ENCODE data around the gene MYCBP.

MYCBP gene

DNA sequence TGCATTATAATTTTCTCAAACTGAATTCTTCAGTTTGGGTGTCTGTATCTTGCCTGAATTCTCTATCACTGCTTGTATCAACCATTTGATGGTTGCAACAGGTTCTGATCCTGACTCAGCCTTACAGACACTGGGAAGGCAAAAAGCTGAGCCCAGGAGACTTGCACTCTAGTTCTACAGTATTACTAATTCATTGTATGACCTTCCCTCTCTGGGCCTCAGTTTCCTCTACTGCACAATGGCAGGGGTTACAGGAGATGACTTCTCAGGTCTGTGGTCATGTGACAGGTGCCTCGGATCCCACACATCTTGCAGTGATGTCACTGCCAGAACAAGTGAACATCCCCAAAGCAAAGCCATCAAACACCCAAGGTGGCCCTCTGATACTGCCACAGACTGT, 52.3 kb downstream of the MYCBP start:
- no peak for DNase-seq (ENCODE audit: low spot score)

DNA sequence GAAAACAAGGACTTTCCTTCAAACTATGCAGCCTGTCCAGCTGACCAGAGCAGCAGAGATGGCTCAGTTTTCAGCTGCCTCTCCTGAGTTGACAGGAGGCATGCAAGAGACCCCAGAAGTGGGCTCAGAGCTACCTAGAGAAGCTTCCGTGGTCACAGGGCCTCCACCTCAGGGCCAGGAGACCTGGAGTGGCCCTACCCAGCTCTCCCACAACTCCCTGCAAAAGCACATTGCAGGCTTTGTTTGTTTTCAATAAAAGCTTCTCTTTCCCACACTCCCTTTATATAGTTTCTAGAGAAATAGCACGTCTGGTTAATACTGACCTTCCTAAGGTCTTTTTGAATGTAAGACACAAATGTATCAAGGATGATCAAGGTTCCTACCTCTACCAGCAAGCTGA, 53.6 kb downstream of the MYCBP start:
- DNase-seq (ENCODE audit: low spot score): no peak

DNA sequence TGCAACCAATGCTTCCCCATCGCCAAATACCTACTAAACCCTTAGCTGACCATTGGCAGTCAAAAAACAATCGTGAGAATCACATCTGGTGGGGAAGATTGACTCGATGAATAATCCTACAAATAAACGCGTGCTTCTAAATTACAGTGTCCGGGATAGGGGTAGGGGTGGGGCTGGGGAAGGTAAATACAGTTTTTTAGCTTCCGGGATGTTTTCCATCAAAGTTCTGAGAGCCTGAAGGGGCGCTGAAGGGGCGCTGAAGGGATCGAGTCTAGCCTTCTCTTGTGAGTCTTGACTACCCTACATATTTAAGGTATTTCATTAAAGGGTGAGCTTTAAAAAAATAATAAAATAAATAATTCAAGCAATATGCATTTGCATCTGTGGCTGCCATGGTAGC, 54.1 kb downstream of the MYCBP start:
- no peak for DNase-seq (ENCODE audit: low spot score)

DNA sequence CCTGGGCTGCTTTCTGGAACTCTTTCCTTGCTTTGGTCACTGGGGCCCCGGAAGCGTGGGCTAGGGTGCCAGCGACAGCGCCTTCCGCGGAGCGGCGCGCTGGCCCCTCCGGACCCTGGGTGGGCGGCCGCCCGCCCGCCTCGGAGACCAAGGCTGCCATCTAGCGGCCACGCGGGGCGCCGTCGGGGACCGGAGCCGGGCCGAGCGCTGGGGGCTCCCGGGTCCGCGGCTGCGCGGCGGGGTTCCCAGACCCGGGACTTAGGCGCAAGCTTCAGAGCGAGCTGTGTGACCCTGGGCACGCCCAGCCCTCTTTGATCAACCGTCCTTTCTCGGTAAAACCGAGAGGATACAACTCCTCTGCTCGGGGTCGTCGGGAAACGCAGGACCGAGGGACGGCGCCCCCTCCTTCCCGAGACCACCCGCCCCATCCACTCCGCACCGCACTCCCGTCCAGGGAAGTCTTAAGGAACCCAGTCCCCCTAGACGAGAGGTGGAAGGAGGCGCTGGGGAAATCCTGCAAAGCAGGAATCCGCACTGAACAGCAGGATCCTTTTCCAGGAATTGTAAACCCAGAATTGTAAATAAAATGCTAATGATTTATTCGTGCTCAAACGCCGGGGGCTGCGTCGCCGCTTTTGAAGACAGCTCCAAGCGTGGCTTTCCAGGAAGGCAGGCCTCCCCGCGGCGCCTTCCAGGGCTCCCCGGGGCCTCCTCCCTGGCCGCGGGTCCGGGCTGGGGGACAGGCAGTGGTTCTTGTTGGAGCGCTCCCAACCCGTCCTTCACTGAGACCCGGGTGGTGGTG, 54.8 kb downstream of the MYCBP start:
- no peak for DNase-seq (ENCODE audit: low spot score)

DNA sequence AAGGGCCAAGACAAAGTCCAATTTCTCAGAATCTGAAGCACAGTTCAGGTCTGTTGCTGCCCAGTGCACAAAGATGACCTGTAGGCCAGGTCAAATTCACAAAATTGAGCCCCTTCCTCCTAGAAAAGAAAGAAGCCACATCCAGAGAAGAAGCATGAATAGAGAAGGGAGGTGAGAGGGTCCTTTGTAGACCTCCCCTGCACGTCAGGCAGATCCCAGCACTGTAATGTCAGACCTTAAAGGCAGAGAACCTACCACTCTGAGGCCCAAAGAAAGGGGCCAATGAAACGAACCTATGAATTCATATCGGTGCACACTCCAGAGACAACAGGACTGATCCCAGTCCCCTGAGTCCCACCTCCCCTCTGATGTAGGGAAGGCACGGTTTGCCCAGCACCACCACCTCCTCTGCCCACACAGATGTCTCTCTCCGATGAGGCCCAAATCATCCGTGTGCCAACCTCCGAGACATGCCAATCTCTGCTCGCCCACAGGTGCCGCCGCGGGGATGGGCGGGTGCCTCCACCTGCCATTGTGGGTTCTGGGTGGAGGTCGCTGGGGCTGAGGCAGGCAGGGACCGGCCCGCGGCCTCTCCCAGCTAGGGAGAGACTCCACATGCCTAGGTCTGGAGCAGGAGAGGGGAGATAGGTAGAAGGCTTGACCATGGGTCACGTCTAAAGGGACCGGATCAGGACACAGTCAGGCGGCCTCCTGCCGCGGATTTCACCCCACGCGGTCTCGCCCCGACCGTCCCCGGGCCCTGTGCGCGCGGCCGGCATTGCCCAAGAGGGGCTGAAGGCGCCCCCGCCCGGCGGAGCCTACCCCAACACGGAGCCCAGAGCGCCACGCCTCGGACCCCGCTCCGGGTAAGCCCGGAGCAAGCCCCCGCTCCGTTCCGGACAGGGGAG, 55.6 kb downstream of the MYCBP start:
- DNase-seq (ENCODE audit: low spot score): no peak

DNA sequence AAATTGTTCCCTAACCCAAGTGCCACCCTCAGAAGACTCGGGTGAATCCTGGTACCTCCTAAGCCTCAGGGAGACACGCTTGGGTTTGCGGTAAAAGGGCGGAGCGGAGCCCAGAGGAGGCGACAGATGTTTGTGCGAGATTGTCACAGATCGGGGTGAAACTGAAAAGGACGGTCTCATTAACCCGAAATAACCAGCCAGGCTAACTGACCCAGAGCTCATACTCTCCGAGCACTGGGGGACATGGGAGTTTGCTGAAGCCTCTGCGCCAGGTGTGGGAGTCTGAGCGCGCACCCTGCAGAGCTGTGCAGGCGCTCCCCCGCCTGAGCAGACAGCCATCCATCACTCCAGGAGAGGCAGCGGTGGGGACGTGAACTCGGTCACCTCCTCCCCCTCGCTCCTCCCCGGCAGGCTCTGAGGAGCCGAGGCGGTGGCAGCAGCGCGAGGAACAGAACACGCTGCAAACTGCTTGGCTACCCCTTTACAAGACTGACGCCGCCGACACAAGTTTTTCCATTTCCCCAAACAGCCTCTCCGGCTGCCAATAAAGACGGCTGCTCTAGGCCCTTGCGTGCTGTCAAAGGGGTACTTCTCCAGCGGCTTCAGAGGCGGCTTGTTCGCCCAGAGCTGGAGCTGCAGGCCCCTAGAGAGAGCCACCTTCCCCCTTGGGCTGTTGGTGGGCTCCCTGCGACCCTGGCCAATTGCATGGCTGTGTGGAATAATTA, 57.1 kb downstream of the MYCBP start:
- no peak for DNase-seq (ENCODE audit: low spot score)

DNA sequence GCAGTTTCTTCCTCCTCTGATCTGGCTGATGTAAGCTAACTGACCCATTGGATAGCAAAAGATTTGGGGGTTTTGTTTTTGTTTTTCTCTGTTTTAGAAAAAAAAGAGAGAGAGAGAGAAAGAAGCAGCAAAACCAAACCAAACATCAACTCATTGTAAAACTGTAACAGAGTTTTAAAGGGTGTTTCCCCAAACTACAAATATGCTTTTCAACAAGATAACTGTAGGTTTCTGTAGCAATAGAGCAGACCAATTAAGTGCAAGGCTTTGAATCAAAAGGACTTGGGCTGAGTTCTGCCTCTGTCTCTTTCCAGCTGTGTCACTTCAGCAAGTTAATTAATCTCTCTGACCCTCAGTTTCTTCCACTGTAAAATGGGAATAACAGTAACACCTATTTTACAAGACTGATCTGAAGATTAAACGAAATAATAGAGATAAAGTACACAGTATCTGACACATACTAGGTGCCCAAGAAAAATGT, 58.1 kb downstream of the MYCBP start:
- no peak for DNase-seq (ENCODE audit: low spot score)

DNA sequence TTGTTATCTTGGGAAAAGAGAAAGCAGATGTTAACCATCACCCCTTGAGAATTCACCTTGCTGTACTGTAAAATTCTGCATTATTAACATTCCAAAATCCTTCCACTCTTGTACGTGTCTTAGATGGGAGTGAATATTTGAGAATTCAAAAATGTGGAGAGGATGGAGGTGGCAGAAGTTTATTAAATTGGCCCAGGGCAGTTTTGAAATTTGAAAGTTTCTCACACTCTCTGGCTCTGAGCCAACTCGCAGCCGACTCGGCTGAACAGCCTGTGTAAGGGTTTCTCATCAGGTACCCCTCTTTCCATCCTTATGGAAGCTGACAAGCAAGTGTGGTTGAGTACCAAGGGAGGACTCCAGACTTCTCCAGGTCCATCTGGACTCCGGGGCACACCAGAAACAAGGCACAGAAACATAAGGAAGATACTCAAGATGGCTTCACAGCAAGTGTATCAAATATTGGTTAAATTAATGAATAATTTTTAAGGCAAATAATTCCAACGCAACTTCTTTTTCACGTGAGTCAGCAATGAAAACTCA, 58.6 kb downstream of the MYCBP start:
- no peak for DNase-seq (ENCODE audit: low spot score)

DNA sequence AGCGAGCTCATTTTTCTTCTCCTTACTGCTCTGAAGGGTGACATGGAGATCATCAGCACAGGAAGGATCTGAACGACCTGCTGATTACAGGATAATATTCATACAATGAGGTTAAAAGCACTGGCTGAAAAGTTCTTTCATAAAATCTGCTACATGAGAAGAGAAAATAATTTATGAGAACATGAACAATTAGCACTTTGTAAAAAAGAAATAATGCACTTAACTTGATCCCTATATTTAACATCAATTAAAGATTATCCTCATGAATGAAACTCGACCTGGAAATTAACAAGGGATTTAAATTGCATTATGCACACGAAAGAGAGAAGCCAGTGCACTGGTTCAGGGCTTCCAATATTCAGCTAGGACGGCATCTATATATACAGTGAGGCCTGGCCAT, 60.2 kb downstream of the MYCBP start:
- DNase-seq (ENCODE audit: low spot score): no peak
